SK-N-SH (cell line): Measurements from ENCODE around the gene ADCK1. TPM values are rescaled to one million over a fixed set of nuclear protein-coding genes. Genes with fewer than 3 reads are reported as not detected.

ENCODE experiments used
- CTCF ChIA-PET: fragments of 300-600, 350-600 bp; formaldehyde crosslinking; extraction: SDS; loops from one replicate; lab custom pipeline; 2021; lab: Yijun Ruan, JAX
- POLR2A ChIA-PET: fragments of 350-600 bp; sonication (Branson Sonifier 250); formaldehyde crosslinking; extraction: SDS; loops from one replicate; lab custom pipeline; 2020; ENCODE audit warnings: antibody characterized with exemption, inconsistent platforms; lab: Yijun Ruan, JAX
- DNase-seq: peaks from one replicate; pipeline ENCODE4 v3.0.0; 2012
- H2AFZ ChIP-seq: fragments of 200-600 bp; sonication (generic); 2 replicates; pipeline ENCODE4 v1.8.1; 2016; ENCODE audit warnings: antibody characterized with exemption, mild to moderate bottlenecking, low read depth
- H3F3A ChIP-seq: fragments of 200-600 bp; sonication (generic); replicated peaks from 2 replicates; pipeline ENCODE3; 2016; ENCODE audit warnings: antibody characterized with exemption, mild to moderate bottlenecking; ENCODE audit not compliant: insufficient read depth
- H3K27ac ChIP-seq, 2 experiments: fragments of 200-500 bp in 1 of 2; fragments of 200-600 bp in 1 of 2; sonication (Bioruptor generic) in 1 of 2; sonication (generic), shearing (Covaris generic) in 1 of 2; 2 replicates each; pipeline versions ENCODE4 v1.5.1 to v1.6.1; 2014 to 2016; ENCODE audit warnings: low read depth in 2 of 2, inconsistent platforms in 1 of 2, low read length in 1 of 2, mild to moderate bottlenecking in 1 of 2, mixed read lengths in 1 of 2
- H3K27me3 ChIP-seq: fragments of 200-600 bp; sonication (generic), shearing (Covaris generic); 2 replicates; pipeline ENCODE4 v1.6.1; 2016; ENCODE audit warnings: mixed run types; ENCODE audit not compliant: insufficient read depth
- H3K36me3 ChIP-seq, 2 experiments: fragments of 200-500 bp in 1 of 2; fragments of 200-600 bp in 1 of 2; sonication (Bioruptor generic) in 1 of 2; sonication (generic) in 1 of 2; replicated peaks in 1 of 2; 2 replicates each; pipeline versions ENCODE3 to v1.5.1; 2014 to 2016; ENCODE audit warnings: low read length in 1 of 2, mild to moderate bottlenecking in 1 of 2; ENCODE audit not compliant: insufficient read depth in 2 of 2, control insufficient read depth in 1 of 2
- H3K4me1 ChIP-seq, 2 experiments: fragments of 200-500 bp in 1 of 2; fragments of 200-600 bp in 1 of 2; sonication (Bioruptor generic) in 1 of 2; sonication (generic), shearing (Covaris generic) in 1 of 2; 2 replicates each; pipeline versions ENCODE4 v1.5.1 to v1.6.1; 2014 to 2016; ENCODE audit warnings: low read depth in 1 of 2, low read length in 1 of 2, mixed run types in 1 of 2; ENCODE audit not compliant: insufficient read depth in 2 of 2, control insufficient read depth in 1 of 2
- H3K4me2 ChIP-seq: fragments of 200-600 bp; sonication (generic), shearing (Covaris generic); 2 replicates; pipeline ENCODE4 v1.6.1; 2017; ENCODE audit warnings: mixed run types
- H3K4me3 ChIP-seq, 2 experiments: fragments of 200-500 bp in 1 of 2; fragments of 200-600 bp in 1 of 2; sonication (Bioruptor generic) in 1 of 2; sonication (generic), shearing (Covaris generic) in 1 of 2; 2 replicates each; pipeline versions ENCODE4 v1.5.1 to v1.8.1; 2014 to 2016; ENCODE audit warnings: low read depth in 2 of 2, inconsistent platforms in 1 of 2, low read length in 1 of 2, mild to moderate bottlenecking in 1 of 2, mixed read lengths in 1 of 2, moderate library complexity in 1 of 2
- H3K79me2 ChIP-seq: fragments of 200-600 bp; sonication (generic); 2 replicates; pipeline ENCODE4 v1.8.1; 2017; ENCODE audit warnings: mild to moderate bottlenecking; ENCODE audit not compliant: insufficient read depth
- H3K9ac ChIP-seq: fragments of 200-600 bp; sonication (generic); 2 replicates; pipeline ENCODE4 v1.6.1; 2017; ENCODE audit warnings: mixed run types
- H3K9me2 ChIP-seq: fragments of 200-600 bp; sonication (generic); 2 replicates; pipeline ENCODE4 v1.6.1; 2017; ENCODE audit warnings: mixed run types
- H3K9me3 ChIP-seq: fragments of 200-600 bp; sonication (generic); 2 replicates; pipeline ENCODE4 v1.6.1; 2017; ENCODE audit warnings: mixed run types, mild to moderate bottlenecking, moderate library complexity
- H4K20me1 ChIP-seq: fragments of 200-600 bp; sonication (generic); 2 replicates; pipeline ENCODE4 v1.6.1; 2017; ENCODE audit warnings: mild to moderate bottlenecking, mixed run types; ENCODE audit not compliant: insufficient read depth
- ELF1 ChIP-seq: IDR thresholded peaks from 2 replicates; pipeline ENCODE4 v1.4.0; 2012
- EP300 ChIP-seq, 2 experiments: IDR thresholded peaks; 2 replicates each; pipeline versions ENCODE4 v1.4.0 to v1.6.1; 2012; ENCODE audit warnings: borderline replicate concordance in 1 of 2, low read depth in 1 of 2, low read length in 1 of 2
- EZH2phosphoT487 ChIP-seq: fragments of 200-600 bp; sonication (generic); IDR thresholded peaks from 2 replicates; pipeline ENCODE4 v1.6.1; 2017; ENCODE audit warnings: low read depth, mixed run types, mild to moderate bottlenecking, antibody characterized with exemption, moderate library complexity, borderline replicate concordance
- FOXM1 ChIP-seq: IDR thresholded peaks from 2 replicates; pipeline ENCODE4 v1.4.0; 2012; ENCODE audit warnings: low read depth, mild to moderate bottlenecking
- GABPA ChIP-seq: IDR thresholded peaks from 2 replicates; pipeline ENCODE4 v1.4.0; 2012; ENCODE audit warnings: low read depth, mild to moderate bottlenecking
- GATA2 ChIP-seq: sonication (generic); formaldehyde crosslinking; IDR thresholded peaks from 2 replicates; pipeline ENCODE4 v1.5.0; 2020; ENCODE audit warnings: mild to moderate bottlenecking, missing genetic modification reagents
- MEF2A ChIP-seq: IDR thresholded peaks from 2 replicates; pipeline ENCODE4 v1.4.0; 2012; ENCODE audit warnings: low read depth, borderline replicate concordance
- NFIC ChIP-seq: IDR thresholded peaks from 2 replicates; pipeline ENCODE4 v1.4.0; 2012; ENCODE audit warnings: borderline replicate concordance
- RAD21 ChIP-seq: IDR thresholded peaks from 2 replicates; pipeline ENCODE4 v1.6.1; 2012; ENCODE audit warnings: mild to moderate bottlenecking, low read length
- RCOR1 ChIP-seq: fragments of 150-350 bp; IDR thresholded peaks from 2 replicates; pipeline ENCODE4 v1.6.1; 2017; ENCODE audit warnings: antibody characterized with exemption, low read length
- SMC3 ChIP-seq: IDR thresholded peaks from 2 replicates; pipeline ENCODE4 v1.6.1; 2012; ENCODE audit warnings: low read depth, low read length, improper control_type of control experiment
- TAF1 ChIP-seq: IDR thresholded peaks from 2 replicates; pipeline ENCODE4 v1.6.1; 2012; ENCODE audit warnings: low read depth, mild to moderate bottlenecking, low read length, moderate library complexity, borderline replicate concordance
- TCF12 ChIP-seq: IDR thresholded peaks from 2 replicates; pipeline ENCODE4 v1.4.0; 2012
- TEAD4 ChIP-seq: IDR thresholded peaks from 2 replicates; pipeline ENCODE4 v1.4.0; 2012; ENCODE audit warnings: mild to moderate bottlenecking, borderline replicate concordance; ENCODE audit not compliant: insufficient read depth
- YY1 ChIP-seq: IDR thresholded peaks from 2 replicates; pipeline ENCODE4 v1.4.0; 2012; ENCODE audit warnings: low read depth, mild to moderate bottlenecking
- whole genome bisulfite sequencing: methylation state at CpG from one replicate; pipeline ENCODE4 v1.1.6; 2017; ENCODE audit warnings: low lambda C conversion rate; 5-methylcytosine and 5-hydroxymethylcytosine counted together
- polyA plus RNA-seq, 3 experiments: library from polyadenylated mRNA; depleted of rRNA; stranded (reverse); fragments of >200 nt; gene quantifications; 2 replicates each; pipeline ENCODE4 v1.2.3, GENCODE V29; 2012
- TF ChIP-seq, protein P1 (sequence below): IDR thresholded peaks from 2 replicates; pipeline ENCODE4 v1.6.1; 2012; ENCODE audit warnings: mild to moderate bottlenecking, low read depth, low read length, moderate library complexity
- TF ChIP-seq, protein P2 (sequence below): IDR thresholded peaks from 2 replicates; pipeline ENCODE4; 2012
- TF ChIP-seq, protein P3 (sequence below): IDR thresholded peaks from 2 replicates; pipeline ENCODE4 v1.4.0; 2012; ENCODE audit warnings: low read depth
- TF ChIP-seq, protein P4 (sequence below): IDR thresholded peaks from 2 replicates; pipeline ENCODE4 v1.4.0; 2012; ENCODE audit warnings: low read depth, borderline replicate concordance
- TF ChIP-seq, protein P5 (sequence below): fragments of 200-600 bp; sonication (generic); IDR thresholded peaks from 2 replicates; pipeline ENCODE4 v1.6.1; 2017; ENCODE audit warnings: antibody characterized with exemption, mild to moderate bottlenecking, moderate library complexity

Gene ADCK1
- polyA plus RNA-seq, 1 of the 3 experiments (the other 2 are of a cell fraction), result 11.4 TPM

DNA sequence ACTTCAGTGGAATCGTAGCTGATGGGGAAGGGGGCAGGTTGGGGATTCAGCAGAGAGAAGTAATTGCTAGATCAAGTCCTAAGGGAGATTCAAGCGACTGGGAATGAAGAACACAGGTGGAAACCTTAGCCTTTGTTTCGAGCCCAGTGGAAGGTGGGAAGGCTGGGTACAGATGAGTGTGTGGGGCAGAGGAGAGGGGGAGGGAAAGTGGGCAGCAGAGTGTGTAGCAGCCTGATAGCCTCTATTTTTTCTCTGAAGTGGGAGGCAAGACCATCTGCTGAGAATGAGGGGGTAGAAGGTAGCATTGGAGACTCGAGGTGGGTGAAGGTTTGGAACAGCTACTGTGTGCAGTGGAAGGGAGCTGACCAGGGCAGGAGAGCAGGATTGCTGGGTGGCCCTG is 91.0 kb downstream of the ADCK1 start:
- Histone ChIP-seq H3K4me3 (no peak overlapping the region), H3K36me3 (no peaks in the 10 kb centered on the region), H3K4me2 (no peak overlapping the region), H3K9me2 (no peaks in the 10 kb centered on the region), H3K4me1 (peaks cover 0 to 13% of the 10 kb centered on the region in 2 experiments; a peak in 1 of 4 replicates), H3K79me2 (no peaks in the 10 kb centered on the region), H3F3A (no peaks in the 10 kb centered on the region), H3K27me3 (no peaks in the 10 kb centered on the region), H3K9me3 (no peaks in the 10 kb centered on the region), H4K20me1 (no peaks in the 10 kb centered on the region), H2AFZ (no peak overlapping the region), H3K9ac (no peak overlapping the region), H3K27ac (no peak overlapping the region)
- no peak for DNase-seq
- POLR2A ChIA-PET, result no interaction called here
- CTCF ChIA-PET, result no interaction called here
- WGBS, result 45% methylated on average over 4 of the region's 4 CpGs
- TF ChIP-seq, protein P1, sequence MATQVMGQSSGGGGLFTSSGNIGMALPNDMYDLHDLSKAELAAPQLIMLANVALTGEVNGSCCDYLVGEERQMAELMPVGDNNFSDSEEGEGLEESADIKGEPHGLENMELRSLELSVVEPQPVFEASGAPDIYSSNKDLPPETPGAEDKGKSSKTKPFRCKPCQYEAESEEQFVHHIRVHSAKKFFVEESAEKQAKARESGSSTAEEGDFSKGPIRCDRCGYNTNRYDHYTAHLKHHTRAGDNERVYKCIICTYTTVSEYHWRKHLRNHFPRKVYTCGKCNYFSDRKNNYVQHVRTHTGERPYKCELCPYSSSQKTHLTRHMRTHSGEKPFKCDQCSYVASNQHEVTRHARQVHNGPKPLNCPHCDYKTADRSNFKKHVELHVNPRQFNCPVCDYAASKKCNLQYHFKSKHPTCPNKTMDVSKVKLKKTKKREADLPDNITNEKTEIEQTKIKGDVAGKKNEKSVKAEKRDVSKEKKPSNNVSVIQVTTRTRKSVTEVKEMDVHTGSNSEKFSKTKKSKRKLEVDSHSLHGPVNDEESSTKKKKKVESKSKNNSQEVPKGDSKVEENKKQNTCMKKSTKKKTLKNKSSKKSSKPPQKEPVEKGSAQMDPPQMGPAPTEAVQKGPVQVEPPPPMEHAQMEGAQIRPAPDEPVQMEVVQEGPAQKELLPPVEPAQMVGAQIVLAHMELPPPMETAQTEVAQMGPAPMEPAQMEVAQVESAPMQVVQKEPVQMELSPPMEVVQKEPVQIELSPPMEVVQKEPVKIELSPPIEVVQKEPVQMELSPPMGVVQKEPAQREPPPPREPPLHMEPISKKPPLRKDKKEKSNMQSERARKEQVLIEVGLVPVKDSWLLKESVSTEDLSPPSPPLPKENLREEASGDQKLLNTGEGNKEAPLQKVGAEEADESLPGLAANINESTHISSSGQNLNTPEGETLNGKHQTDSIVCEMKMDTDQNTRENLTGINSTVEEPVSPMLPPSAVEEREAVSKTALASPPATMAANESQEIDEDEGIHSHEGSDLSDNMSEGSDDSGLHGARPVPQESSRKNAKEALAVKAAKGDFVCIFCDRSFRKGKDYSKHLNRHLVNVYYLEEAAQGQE, result no peak
- no peak for TF ChIP-seq TAF1
- no peak for TF ChIP-seq FOXM1
- TF ChIP-seq TEAD4, result no peak
- TF ChIP-seq, protein P2, sequence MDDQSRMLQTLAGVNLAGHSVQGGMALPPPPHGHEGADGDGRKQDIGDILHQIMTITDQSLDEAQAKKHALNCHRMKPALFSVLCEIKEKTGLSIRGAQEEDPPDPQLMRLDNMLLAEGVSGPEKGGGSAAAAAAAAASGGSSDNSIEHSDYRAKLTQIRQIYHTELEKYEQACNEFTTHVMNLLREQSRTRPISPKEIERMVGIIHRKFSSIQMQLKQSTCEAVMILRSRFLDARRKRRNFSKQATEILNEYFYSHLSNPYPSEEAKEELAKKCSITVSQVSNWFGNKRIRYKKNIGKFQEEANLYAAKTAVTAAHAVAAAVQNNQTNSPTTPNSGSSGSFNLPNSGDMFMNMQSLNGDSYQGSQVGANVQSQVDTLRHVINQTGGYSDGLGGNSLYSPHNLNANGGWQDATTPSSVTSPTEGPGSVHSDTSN, result no peak
- TF ChIP-seq ELF1, result no peak
- TF ChIP-seq TCF12, result no peak
- no peak for TF ChIP-seq SMC3
- TF ChIP-seq GABPA, result no peak
- TF ChIP-seq EZH2phosphoT487, result no peak

DNA sequence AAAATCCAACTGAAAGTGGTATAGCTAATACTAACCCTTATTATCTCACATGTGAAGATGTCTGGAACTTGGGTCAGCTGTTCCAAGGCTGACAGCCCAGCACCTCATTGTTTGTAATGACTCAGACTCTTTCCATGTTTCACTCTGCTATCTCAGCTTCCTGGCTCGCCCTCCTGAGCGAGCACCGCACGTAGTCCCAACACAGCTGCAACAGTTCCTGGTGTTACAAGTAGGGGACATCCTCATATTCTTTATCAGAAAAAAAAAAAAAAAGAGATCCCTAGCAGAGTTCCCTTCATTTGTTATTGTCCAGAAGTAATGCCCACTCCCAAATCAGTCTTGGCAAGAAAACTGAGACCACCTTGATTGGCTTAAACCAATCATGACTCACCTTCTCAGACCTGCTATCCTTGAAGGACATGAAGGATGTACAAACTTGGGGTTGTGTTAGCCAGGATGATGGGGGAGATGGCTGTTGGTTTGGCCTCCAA is 92.5 kb downstream of the ADCK1 start:
- no peaks in the 10 kb centered on the region for H3K9me2 ChIP-seq
- no peak overlapping the region for H2AFZ ChIP-seq
- H3K27me3 ChIP-seq, result no peaks in the 10 kb centered on the region
- POLR2A ChIA-PET, result no interaction called here
- CTCF ChIA-PET, result no interaction called here
- no peaks in the 10 kb centered on the region for H3K79me2 ChIP-seq
- no peak for DNase-seq
- no peak overlapping the region for H3K9ac ChIP-seq
- 91% methylated on average over 4 of the region's 4 CpGs for WGBS
- H3K9me3 ChIP-seq, result no peaks in the 10 kb centered on the region
- no peak overlapping the region for H3K27ac ChIP-seq
- H3K36me3 ChIP-seq, result no peaks in the 10 kb centered on the region
- H4K20me1 ChIP-seq, result no peaks in the 10 kb centered on the region
- TF ChIP-seq RAD21 (no peak), GATA2 (CRISPR knock-in tag) (no peak), RCOR1 (no peak), MEF2A (no peak), FOXM1 (no peak), EP300 (IDR thresholded peaks at IDR 0.05; ENCODE audit: borderline replicate concordance in 1 of 2, low read depth in 1 of 2, low read length in 1 of 2) (no peak), NFIC (no peak), GABPA (no peak), YY1 (no peak)
- TF ChIP-seq, protein P3, sequence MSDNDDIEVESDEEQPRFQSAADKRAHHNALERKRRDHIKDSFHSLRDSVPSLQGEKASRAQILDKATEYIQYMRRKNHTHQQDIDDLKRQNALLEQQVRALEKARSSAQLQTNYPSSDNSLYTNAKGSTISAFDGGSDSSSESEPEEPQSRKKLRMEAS, result no peak
- TF ChIP-seq, protein P4, sequence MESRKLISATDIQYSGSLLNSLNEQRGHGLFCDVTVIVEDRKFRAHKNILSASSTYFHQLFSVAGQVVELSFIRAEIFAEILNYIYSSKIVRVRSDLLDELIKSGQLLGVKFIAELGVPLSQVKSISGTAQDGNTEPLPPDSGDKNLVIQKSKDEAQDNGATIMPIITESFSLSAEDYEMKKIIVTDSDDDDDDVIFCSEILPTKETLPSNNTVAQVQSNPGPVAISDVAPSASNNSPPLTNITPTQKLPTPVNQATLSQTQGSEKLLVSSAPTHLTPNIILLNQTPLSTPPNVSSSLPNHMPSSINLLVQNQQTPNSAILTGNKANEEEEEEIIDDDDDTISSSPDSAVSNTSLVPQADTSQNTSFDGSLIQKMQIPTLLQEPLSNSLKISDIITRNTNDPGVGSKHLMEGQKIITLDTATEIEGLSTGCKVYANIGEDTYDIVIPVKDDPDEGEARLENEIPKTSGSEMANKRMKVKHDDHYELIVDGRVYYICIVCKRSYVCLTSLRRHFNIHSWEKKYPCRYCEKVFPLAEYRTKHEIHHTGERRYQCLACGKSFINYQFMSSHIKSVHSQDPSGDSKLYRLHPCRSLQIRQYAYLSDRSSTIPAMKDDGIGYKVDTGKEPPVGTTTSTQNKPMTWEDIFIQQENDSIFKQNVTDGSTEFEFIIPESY, result no peak
- TF ChIP-seq, protein P5, sequence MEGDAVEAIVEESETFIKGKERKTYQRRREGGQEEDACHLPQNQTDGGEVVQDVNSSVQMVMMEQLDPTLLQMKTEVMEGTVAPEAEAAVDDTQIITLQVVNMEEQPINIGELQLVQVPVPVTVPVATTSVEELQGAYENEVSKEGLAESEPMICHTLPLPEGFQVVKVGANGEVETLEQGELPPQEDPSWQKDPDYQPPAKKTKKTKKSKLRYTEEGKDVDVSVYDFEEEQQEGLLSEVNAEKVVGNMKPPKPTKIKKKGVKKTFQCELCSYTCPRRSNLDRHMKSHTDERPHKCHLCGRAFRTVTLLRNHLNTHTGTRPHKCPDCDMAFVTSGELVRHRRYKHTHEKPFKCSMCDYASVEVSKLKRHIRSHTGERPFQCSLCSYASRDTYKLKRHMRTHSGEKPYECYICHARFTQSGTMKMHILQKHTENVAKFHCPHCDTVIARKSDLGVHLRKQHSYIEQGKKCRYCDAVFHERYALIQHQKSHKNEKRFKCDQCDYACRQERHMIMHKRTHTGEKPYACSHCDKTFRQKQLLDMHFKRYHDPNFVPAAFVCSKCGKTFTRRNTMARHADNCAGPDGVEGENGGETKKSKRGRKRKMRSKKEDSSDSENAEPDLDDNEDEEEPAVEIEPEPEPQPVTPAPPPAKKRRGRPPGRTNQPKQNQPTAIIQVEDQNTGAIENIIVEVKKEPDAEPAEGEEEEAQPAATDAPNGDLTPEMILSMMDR, result no peak
- TF ChIP-seq, all 33 proteins: peak for 0
- Histone ChIP-seq H3K4me1 (peaks cover 0 to 11% of the 10 kb centered on the region in 2 experiments; a peak in 1 of 4 replicates), H3K4me3 (no peak overlapping the region), H3K4me2 (no peak overlapping the region), H3F3A (no peaks in the 10 kb centered on the region)
